Coronary artery (tissue), 2 donors: Measurements from ENCODE around the gene LTC4S.

Experiments used
- DNase-seq: peaks from one replicate; pipeline ENCODE4 v3.0.0-alpha.2; 2017; ENCODE audit warnings: low spot score
- H3K27ac ChIP-seq, 2 donors: fragments of 200-600 bp; sonication (generic); one replicate each; pipeline ENCODE4 v1.5.1; 2016 to 2019
- H3K4me3 ChIP-seq: fragments of 200-600 bp; sonication (generic); 2 replicates; pipeline ENCODE4 v1.5.1; 2016; ENCODE audit warnings: mild to moderate bottlenecking, moderate library complexity
- CTCF ChIP-seq: fragments of 200-600 bp; sonication (generic); IDR thresholded peaks from one replicate; pipeline ENCODE4 v1.5.1; 2019; ENCODE audit warnings: antibody characterized with exemption

LTC4S gene

DNA sequence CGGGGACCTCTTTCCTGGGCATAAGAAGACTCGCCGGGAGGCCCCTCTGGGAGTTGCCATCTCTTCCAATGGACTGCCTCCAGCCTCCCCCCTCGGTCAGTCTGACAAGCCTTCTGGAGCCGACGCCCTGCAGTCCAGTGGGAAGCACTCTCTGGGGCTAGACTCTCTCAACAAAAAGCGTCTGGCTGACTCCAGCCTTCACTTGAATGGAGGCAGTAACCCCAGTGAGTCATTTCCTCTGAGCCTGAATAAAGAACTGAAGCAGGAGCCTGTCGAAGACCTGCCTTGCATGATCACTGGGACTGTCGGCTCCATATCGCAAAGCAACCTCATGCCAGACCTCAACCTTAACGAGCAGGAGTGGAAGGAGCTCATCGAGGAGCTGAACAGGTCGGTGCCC lies 28.4 kb upstream of the LTC4S start:
- DNase-seq: no peak
- Histone ChIP-seq H3K27ac (peak overlapping the region; percentile 59 to 83), H3K4me3 (peak overlapping the region; percentile 34)
- TF ChIP-seq CTCF: no peak

DNA sequence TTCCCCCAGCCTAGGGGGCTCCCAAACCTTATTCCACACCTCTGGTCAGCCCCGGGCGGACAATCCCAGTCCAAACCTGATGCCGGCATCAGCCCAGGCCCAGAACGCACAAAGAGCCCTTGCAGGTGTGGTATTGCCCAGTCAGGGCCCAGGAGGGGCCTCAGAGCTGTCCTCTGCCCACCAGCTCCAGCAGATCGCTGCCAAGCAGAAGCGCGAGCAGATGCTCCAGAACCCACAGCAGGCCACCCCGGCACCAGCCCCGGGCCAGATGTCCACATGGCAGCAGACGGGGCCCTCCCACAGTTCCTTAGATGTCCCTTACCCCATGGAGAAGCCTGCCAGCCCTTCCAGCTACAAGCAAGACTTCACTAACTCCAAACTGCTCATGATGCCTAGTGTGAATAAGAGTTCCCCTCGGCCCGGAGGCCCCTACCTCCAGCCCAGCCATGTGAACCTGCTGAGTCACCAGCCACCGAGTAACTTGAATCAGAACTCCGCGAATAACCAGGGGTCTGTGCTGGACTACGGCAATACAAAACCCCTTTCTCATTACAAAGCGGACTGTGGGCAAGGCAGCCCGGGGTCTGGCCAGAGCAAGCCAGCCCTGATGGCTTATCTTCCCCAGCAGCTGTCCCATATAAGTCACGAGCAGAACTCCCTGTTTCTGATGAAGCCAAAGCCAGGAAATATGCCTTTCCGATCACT lies 27.6 kb upstream of the LTC4S start:
- Histone ChIP-seq H3K4me3 (peak overlapping the region; percentile 34), H3K27ac (peak overlapping the region; percentile 59 to 83)
- TF ChIP-seq CTCF: no peak
- DNase-seq: no peak

GRCh38 chr5:179766726-179767455 lies 26.9 kb upstream of the LTC4S start:
- Histone ChIP-seq H3K4me3 (no peak overlapping the region), H3K27ac (peak overlapping the region; percentile 59 to 83)
- no peak for TF ChIP-seq CTCF
- no peak for DNase-seq

DNA sequence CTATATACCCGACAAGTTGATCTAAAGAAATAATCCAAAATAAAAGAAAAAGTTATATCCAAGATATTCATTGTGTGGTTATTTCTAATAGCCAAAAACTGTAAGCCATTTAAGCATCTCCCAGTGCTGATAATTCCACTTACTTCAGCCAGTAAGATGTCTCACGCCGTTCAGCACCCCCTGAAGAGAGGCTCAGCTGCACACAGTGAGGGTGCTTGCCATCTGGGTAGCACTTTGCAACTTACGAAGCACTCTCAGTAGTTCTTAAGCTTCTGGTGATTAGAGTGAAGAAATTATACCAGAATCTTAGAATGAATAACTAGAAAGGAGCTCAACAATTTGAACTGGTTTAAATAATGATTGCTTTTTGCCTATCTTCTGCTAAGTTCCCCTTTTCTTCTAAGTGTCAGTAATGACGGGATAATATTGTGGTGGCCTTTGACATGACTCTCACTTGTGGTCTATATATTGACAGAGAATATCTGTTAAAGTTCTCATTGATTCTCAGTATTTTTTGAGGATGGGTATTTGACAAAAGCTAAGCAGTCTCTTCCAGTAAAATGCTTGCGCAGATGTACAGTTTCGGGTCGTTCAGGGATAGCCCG lies 26.2 kb upstream of the LTC4S start:
- no peak overlapping the region for H3K4me3 ChIP-seq
- no peak for TF ChIP-seq CTCF
- no peak for DNase-seq
- no peak overlapping the region for H3K27ac ChIP-seq

DNA sequence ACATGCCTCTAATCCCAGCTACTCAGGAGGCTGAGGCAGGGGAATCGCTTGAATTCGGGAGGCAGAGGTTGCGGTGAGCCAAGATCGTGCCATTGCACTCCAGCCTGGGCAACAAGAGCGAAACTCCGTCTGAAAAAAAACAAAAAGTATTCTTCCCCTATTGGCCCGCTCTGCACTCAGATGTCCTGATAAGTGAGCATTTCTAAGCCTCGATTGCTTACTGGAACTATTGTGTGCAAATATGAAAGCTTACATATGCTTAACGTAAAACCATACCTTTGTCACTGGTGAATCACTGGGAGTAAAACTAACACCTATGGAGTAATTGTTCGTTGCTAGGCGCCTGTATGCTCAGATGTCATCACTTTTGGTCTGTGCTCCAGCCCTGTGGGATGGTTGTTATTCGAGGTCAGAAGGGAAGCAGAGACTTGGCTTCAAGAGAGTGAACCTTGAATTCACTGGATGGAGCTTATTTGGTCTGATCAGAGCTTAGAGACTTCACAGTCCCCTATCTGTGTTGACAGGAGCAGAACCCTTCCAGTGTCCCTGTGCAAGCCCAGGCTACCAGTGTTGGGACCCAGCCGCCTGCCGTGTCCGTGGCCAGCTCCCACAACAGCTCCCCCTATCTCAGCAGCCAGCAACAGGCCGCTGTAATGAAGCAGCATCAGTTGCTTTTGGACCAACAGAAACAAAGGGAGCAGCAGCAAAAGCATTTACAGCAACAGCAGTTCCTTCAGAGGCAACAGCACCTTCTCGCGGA lies 25.3 kb upstream of the LTC4S start:
- no peak overlapping the region for H3K27ac ChIP-seq
- TF ChIP-seq CTCF: no peak
- H3K4me3 ChIP-seq: no peak overlapping the region
- DNase-seq: no peak

DNA sequence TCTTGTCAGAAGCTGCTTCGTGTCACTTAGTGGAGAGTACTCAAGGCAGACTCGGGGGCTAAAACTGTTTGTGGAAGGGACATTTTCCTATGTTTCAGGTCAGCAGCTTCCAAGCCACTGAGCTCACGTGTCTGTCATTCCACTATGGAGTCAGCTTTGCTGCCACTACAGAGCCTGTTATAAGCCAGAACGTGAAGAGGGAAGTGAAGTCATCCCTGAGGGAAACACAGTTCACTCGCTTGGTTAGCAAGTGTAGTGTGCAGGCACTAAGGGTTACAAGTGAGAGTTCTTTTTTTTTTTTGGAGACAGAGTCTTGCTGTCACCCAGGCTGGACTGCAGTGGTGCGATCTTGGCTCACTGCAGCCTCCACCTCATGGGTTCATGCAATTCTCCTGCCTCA lies 24.5 kb upstream of the LTC4S start:
- no peak for TF ChIP-seq CTCF
- H3K4me3 ChIP-seq: no peak overlapping the region
- no peak overlapping the region for H3K27ac ChIP-seq
- DNase-seq: no peak
